CD4-positive, alpha-beta T cell treated with Interleukin-15 for 1 hour (primary cell): ENCODE results near the gene FLT3.
A peak's percentile ranks its signal among the peaks of the same experiment; 100 is the strongest.

ENCODE experiments used
- DNase-seq: peaks from one replicate; pipeline ENCODE4 v3.0.0-alpha.2; 2020

FLT3 gene

DNA sequence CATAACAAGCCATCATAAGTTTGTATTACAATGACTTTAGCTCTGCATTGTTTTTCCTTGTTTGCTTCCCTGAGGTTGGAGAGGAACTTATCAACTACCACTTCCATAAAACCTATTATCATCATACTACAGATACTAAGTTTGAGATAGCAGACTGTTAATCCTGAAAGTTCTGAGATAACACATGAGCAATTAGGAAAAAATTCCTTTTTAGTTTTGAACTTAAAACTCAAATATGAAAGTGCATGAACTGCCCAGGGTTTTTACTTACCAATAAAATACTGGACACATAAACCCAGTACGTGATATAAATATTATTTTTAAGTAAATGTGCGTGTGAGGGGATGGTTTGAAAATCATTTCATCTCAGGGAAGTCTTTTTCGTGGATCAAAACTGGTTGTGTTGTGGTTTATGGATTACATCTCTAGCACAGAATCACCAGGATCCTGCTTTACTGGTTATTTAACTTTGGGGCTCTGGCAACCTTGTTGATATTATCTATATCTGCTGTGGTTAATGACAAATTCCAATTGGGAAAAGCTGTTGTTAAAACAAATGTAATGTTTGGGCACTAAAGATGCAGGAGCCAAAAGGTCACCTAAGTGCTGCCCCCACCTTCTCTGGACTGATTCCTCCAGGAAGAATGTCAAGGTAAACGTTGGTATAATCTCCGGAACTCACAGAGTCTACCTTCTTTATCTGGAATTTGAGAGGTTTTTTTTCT, 143.6 kb downstream of the FLT3 start:
- no peak for DNase-seq

DNA sequence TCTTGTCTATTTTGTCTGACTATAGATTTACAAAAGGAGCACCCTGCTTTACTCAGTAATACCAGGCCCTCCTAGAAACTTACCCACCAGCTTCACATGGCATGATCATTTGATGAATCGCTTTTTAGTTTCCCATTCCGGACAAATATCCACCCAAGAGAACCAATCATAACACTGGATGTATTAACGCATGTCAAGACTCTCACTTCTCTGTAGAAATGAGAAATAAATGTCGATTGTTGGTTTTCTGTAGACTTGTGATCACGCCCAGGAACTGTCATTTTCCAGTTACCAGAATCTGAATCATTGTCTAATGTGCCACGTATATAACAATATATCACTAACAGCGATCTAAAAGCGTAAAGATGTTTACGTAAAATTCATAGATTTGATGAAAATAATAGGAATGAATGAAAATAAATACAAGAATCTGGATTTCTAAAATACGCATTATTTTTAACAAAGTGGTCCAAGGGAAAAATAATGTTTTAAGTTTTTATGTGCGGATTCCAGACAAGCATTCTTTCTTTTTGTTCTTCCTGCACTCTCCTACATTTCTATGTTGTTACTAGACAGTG, 145.3 kb downstream of the FLT3 start:
- DNase-seq, result no peak

DNA sequence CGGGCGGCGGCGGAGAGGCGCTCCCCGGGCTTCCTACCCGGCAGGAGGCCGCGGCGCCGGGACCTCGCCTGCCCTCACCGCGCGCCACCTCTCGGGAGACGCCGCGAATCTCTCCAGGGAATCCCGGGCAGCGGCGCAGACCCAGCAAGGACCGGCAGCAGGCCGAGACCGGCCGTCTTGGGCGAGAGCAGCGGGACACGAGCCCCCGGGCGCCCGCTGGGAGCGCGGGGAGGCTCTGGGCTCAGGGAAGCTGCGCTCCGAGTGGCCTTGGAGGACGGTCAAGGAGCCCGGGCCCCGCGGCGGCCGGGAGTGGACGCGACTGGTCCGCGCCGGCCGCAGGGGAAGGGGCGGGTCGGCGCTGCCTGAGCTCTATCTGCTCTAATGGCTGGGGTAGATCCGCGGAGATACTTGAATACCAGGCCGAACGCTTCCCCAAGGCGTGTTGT, 145.9 kb downstream of the FLT3 start:
- no peak for DNase-seq

DNA sequence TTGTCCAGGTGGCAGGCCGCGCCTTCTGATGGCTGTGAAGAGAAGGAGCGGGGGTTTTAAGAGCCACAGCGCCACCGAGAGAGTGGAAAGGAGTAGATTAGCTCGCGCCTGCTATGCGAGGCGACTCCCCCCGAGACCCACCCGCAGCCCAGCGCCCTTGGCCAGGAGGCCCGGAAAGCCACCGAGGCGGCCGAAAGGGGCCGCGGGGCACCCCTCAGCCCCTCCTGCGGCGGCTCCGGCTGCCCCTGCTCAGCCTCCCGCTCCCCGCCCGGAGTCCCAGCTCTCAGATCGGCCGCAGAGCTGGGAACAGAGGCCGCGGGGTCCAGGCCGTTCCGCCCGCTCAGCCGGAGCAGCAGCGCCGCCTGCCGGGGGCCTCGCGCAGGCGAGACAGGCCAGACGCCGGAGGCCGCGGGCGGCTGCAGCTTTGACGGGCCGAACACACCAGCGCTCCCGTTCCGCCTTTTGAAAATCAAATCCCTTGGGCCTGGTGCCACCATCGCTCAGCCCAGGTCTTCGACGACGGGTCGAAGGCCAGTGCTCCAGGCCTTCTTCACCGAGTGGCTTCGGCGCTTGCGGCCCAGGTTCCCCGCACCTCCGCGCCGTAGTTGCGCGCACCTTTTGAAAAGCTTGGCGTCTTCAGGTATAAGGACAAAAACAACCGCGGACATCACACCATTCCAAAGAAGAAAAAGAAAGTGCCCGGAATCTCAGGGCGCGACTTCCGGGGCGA, 146.5 kb downstream of the FLT3 start:
- DNase-seq, result peak; percentile 42
